Peyer's patch (tissue), 4 donors: ENCODE data around the gene FNBP1L. TPM values are rescaled to one million over a fixed set of nuclear protein-coding genes. Genes with fewer than 3 reads are reported as not detected.
"Not testable (repeated sequence)": the region's sequence is repeated elsewhere in the genome, so short reads cannot be mapped to it uniquely, and the experiment has no call there.

Experiments
- DNase-seq, 3 donors: peaks; one replicate each; pipeline ENCODE4 v3.0.0-alpha.2; 2017 to 2019
- H3K27ac ChIP-seq, 4 donors: fragments of 200-600 bp; sonication (generic); one replicate each; pipeline ENCODE4 v1.5.1; 2016 to 2019
- H3K27me3 ChIP-seq, 2 donors: fragments of 200-600 bp; sonication (generic); one replicate each; pipeline ENCODE4 v1.5.1; 2019
- H3K36me3 ChIP-seq, 3 donors: fragments of 200-600 bp; sonication (generic); one replicate each; pipeline ENCODE4 v1.5.1; 2016 to 2019
- H3K4me1 ChIP-seq, 4 donors: fragments of 200-600 bp; sonication (generic); one replicate each; pipeline ENCODE4 v1.5.1; 2016 to 2019
- H3K4me3 ChIP-seq, 4 donors: fragments of 200-600 bp; sonication (generic); 1 replicate in 3 of 4; 2 replicates in 1 of 4; pipeline ENCODE4 v1.5.1; 2016 to 2019; ENCODE audit warnings: mild to moderate bottlenecking in 1 of 4
- H3K9me3 ChIP-seq, 4 donors: fragments of 200-600 bp; sonication (generic); one replicate each; pipeline ENCODE4 v1.5.1; 2016 to 2019; ENCODE audit warnings: mild to moderate bottlenecking in 1 of 4
- POLR2A ChIP-seq, 2 donors: fragments of 450-650 bp; IDR thresholded peaks; one replicate each; pipeline ENCODE4 v1.5.1; 2017; ENCODE audit warnings: antibody characterized with exemption in 2 of 2, mild to moderate bottlenecking in 2 of 2, moderate library complexity in 2 of 2
- total RNA-seq, 4 donors: library from RNA; depleted of rRNA; stranded (reverse); fragments of >200 nt; gene quantifications; one replicate each; pipeline ENCODE4 v1.1.0, GENCODE V29; 2016
- TF ChIP-seq, protein P1 (sequence below), 6 experiments: fragments of 450-650 bp in 4 of 6; fragments of 200-600 bp in 2 of 6; sonication (generic) in 1 of 6; IDR thresholded peaks; one replicate each; pipeline ENCODE4 v1.5.1; 2017 to 2019; ENCODE audit warnings: antibody characterized with exemption in 6 of 6, mild to moderate bottlenecking in 3 of 6, moderate library complexity in 1 of 6

Gene FNBP1L
- total RNA-seq, 4 donors from 2014 or later = 38.8 to 63.7 (median 55.2) TPM

DNA sequence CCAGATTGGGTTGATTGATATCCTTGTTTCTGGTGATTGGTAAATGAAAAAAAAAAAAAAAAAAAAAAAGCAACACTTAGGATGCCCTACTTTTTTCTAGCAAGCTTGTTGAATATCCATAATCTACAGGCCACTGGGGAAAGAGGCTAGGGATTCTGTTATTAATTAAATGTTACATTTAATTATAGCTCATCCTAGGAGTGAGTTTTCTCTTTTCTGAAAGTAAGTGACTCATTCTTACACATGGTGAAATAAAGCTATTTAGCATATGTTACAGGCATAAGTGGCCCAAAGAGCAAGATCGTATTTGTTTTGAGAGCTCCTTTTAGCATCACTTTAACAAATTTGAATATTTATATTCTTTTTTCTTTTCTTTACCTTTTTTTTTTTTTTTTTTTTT, 94.5 kb downstream of the FNBP1L start:
- H3K36me3 ChIP-seq = peaks cover 0 to 7% (median 0%) of the 10 kb centered on the region in 3 donors
- TF ChIP-seq POLR2A (IDR thresholded peaks at IDR 0.05) = no peak
- TF ChIP-seq, protein P1, sequence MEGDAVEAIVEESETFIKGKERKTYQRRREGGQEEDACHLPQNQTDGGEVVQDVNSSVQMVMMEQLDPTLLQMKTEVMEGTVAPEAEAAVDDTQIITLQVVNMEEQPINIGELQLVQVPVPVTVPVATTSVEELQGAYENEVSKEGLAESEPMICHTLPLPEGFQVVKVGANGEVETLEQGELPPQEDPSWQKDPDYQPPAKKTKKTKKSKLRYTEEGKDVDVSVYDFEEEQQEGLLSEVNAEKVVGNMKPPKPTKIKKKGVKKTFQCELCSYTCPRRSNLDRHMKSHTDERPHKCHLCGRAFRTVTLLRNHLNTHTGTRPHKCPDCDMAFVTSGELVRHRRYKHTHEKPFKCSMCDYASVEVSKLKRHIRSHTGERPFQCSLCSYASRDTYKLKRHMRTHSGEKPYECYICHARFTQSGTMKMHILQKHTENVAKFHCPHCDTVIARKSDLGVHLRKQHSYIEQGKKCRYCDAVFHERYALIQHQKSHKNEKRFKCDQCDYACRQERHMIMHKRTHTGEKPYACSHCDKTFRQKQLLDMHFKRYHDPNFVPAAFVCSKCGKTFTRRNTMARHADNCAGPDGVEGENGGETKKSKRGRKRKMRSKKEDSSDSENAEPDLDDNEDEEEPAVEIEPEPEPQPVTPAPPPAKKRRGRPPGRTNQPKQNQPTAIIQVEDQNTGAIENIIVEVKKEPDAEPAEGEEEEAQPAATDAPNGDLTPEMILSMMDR (IDR thresholded peaks at IDR 0.05) = no peak
- no peak overlapping the region for H3K27ac ChIP-seq
- no peak for DNase-seq
- no peaks in the 10 kb centered on the region for H3K9me3 ChIP-seq
- no peaks in the 10 kb centered on the region for H3K4me1 ChIP-seq
- no peak overlapping the region for H3K4me3 ChIP-seq
- no peaks in the 10 kb centered on the region for H3K27me3 ChIP-seq

DNA sequence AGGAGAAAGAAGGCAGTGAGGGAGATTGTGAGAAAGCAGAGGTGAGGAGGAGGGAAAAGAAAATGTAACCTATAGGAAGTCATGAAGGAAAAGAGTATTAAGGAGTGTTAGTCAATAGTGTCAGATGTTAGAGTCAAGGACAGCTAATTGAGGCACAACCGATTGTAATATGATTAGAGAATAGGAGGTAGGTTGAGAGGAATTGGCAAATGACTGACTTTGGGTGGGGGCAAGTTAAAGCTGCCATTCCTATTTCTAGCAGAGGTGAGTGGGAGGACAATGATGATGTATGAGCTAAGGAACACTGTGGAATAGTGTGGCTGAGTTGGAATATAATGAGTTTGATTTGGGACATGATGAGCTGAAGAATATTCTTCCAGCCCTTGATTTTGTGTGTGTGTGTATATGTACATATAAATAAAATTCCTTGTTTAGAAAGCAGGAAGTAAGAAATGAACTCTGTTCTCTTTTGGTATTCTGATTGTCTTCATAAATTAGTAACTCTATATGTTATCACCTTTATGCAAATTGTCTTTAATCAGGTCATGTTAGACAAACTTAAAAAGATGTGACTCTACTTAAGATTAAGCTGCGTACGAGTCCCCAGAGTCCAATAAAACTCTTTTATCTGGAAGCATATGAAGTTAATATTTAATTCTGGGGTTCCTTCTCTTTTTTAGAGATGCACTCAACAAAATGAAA, 98.4 kb downstream of the FNBP1L start:
- Histone ChIP-seq H3K27ac (peak overlapping the region in 1 of 4 donors; percentile 61), H3K36me3 (peaks cover 0 to 34% (median 0%) of the 10 kb centered on the region in 3 donors), H3K9me3 (no peaks in the 10 kb centered on the region), H3K4me3 (no peak overlapping the region), H3K27me3 (no peaks in the 10 kb centered on the region), H3K4me1 (no peaks in the 10 kb centered on the region)
- no peak for DNase-seq
- TF ChIP-seq, protein P1 (IDR thresholded peaks at IDR 0.05) = no peak
- no peak for TF ChIP-seq POLR2A (IDR thresholded peaks at IDR 0.05)

DNA sequence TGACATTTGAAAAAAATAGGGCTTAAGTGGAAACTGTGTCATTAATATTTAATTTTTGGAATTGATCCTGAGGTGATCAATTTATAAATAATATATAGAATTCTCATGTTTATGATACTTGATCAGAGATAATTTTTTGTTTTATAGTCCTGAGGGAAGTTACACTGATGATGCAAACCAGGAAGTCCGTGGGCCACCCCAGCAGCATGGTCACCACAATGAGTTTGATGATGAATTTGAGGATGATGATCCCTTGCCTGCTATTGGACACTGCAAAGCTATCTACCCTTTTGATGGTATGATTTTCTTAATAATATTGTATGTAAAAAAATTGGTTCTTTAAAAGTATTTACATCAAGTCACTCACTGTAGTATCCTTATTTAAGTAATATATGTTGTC, 101.2 kb downstream of the FNBP1L start:
- no peak for TF ChIP-seq POLR2A (IDR thresholded peaks at IDR 0.05)
- TF ChIP-seq, protein P1 (IDR thresholded peaks at IDR 0.05) = no peak
- Histone ChIP-seq H3K4me3 (no peak overlapping the region), H3K9me3 (no peaks in the 10 kb centered on the region)

DNA sequence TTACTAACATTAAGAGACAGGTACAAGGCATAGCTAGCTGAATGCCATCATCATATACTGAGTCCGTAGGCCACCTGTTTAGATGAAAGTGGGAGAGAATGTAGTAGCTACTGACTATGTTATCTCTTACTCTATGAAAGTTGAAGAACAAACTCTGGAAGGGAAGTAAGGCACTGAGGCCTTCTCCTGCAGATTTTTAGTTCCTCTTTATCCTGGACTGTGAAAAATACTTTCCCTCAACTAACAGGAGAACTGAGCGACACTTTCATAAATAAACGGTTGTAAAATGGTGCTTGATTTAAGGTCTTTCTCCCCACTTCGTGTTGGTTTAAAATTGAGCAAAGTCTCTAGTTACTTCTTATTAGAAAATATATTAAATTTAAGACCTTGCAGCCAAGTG, 101.9 kb downstream of the FNBP1L start:
- Histone ChIP-seq H3K27me3 (no peaks in the 10 kb centered on the region), H3K4me3 (no peak overlapping the region), H3K4me1 (peaks cover 0 to 25% (median 0%) of the 10 kb centered on the region in 4 donors), H3K36me3 (peaks cover 0 to 34% (median 0%) of the 10 kb centered on the region in 3 donors), H3K27ac (no peak overlapping the region), H3K9me3 (no peaks in the 10 kb centered on the region)
- DNase-seq = no peak
- TF ChIP-seq, protein P1 (IDR thresholded peaks at IDR 0.05) = no peak
- TF ChIP-seq POLR2A (IDR thresholded peaks at IDR 0.05) = no peak

More for the DNA sequence above, 101.2 kb downstream of the FNBP1L start:
- no peak overlapping the region for H3K27ac ChIP-seq
- no peak for DNase-seq
- H3K4me1 ChIP-seq = peaks cover 0 to 19% (median 0%) of the 10 kb centered on the region in 4 donors
- no peaks in the 10 kb centered on the region for H3K27me3 ChIP-seq
- H3K36me3 ChIP-seq = peaks cover 0 to 34% (median 0%) of the 10 kb centered on the region in 3 donors

DNA sequence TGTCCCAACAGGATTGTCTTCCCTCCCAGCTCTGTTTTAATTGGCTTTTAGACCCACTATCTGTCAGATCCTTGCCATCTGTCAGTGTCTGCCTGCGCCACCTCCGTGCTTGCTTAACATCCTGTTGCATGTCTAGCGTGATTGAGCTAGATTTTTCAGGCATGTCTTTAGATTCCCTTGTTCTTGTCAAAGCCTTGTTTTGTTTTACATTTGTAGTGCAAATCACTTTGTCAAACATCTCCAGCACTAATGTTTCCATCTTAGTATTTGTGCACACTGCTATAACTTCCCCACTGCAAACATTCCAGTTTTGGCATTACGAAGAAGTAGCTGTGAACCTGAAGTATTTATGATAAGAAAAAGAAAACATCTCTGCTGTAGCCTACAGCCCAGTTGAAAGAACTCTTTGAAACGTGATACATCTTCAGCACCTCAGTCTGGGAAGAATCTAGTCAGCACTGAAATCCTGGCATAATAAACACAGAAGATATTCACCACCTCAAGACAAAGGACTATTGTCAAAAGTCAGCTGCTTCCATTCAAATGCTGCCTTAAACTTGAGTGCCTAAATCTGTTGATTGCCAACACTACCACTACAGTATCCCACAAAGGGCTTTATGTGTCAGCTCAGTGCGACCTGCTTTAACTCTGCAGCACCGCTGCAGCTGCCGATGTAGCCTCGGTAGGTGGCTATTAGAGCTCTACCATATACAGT, 105.0 kb downstream of the FNBP1L start:
- Histone ChIP-seq H3K9me3 (no peaks in the 10 kb centered on the region), H3K36me3 (peaks cover 0 to 26% (median 0%) of the 10 kb centered on the region in 3 donors), H3K4me1 (peaks cover 0 to 28% (median 0%) of the 10 kb centered on the region in 4 donors), H3K27ac (peak overlapping the region in 1 of 4 donors; percentile 19), H3K27me3 (no peaks in the 10 kb centered on the region), H3K4me3 (no peak overlapping the region)
- no peak for DNase-seq
- TF ChIP-seq, protein P1 (IDR thresholded peaks at IDR 0.05) = no peak
- no peak for TF ChIP-seq POLR2A (IDR thresholded peaks at IDR 0.05)

DNA sequence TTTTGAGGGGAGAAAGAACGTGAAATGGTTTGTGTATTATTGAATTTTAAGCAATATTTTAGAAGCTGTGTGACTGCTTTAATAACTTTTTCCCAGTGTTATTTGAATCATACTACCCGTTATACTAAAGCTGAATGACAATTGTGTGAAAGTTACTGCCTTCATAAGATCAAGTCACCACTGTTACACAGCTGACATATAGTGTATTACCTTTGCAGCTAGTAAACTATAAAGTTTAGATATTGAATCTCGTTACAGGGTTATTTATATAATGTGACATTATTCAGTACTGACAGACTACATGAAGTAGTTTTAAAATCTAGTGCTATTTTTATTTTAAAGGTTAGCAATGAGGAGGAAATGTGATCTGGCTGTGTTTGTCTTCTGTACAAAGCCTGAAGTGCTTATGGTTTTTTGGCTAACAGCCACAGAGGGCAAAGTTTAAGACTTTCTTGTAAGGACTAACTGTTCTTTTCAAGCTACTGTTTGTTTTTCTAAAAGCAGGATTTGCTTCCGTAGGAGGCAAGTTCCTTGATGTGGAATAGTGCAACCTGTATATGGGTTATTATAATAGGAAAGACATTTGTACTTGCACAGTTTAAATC, 106.1 kb downstream of the FNBP1L start:
- not testable (repeated sequence) for H3K9me3 ChIP-seq, H3K4me3 ChIP-seq, H3K27me3 ChIP-seq
- H3K4me1 ChIP-seq = peaks cover 0 to 28% (median 0%) of the 10 kb centered on the region in 4 donors
- peaks cover 0 to 19% (median 0%) of the 10 kb centered on the region in 3 donors for H3K36me3 ChIP-seq
- peak in 1 of 3 donors; percentile 57 for DNase-seq
- peak overlapping the region in 2 of 4 donors; percentile 65 to 66 for H3K27ac ChIP-seq
